IMR-90 (cell line): ENCODE data around the gene UTP4. TPM values are rescaled to one million over a fixed set of nuclear protein-coding genes. Genes with fewer than 3 reads are reported as not detected.

Experiments used
- ATAC-seq: fragments of 200-7000 bp; cut with Tn5 transposase; 2 replicates; pipeline ENCODE4 v1.9.1; 2020; ENCODE audit warnings: low read depth, mild to moderate bottlenecking, moderate library complexity
- BruUV-seq: library from RNA; stranded (reverse); fragments of 400-500 nt; replicated peaks from 2 replicates; lab custom pipeline; 2021; lab: Mats Ljungman, UMichigan
- CTCF ChIA-PET: fragments of 300-600 bp; formaldehyde crosslinking; extraction: SDS; loops from one replicate; lab custom pipeline; 2021; ENCODE audit warnings: antibody characterized with exemption; lab: Yijun Ruan, JAX
- POLR2A ChIA-PET: fragments of 300-600 bp; sonication (Branson Sonifier 250); formaldehyde crosslinking; loops from one replicate; lab custom pipeline; 2022; ENCODE audit warnings: antibody characterized with exemption; ENCODE audit not compliant: unreplicated experiment; lab: Charles Lee
- DNase-seq: peaks from one replicate; pipeline ENCODE4 v3.0.0; 2013
- H2AFZ ChIP-seq: replicated peaks from 2 replicates; pipeline ENCODE3; 2013; ENCODE audit warnings: low read length, mild to moderate bottlenecking; ENCODE audit not compliant: poor library complexity
- H2AK5ac ChIP-seq: 2 replicates; pipeline ENCODE4 v1.6.1; 2013; ENCODE audit warnings: low read depth, low read length, inconsistent platforms
- H2AK9ac ChIP-seq: replicated peaks from 2 replicates; pipeline ENCODE3; 2013; ENCODE audit warnings: mild to moderate bottlenecking, low read depth, low read length, moderate library complexity; ENCODE audit not compliant: poor library complexity
- H2BK120ac ChIP-seq: 2 replicates; pipeline ENCODE4 v1.6.1; 2013; ENCODE audit warnings: low read depth, low read length, inconsistent platforms
- H2BK15ac ChIP-seq: 3 replicates; pipeline ENCODE4 v1.6.1; 2013; ENCODE audit warnings: low read depth, low read length, inconsistent platforms
- H2BK20ac ChIP-seq: 2 replicates; pipeline ENCODE4 v1.6.1; 2013; ENCODE audit warnings: low read depth, mild to moderate bottlenecking, inconsistent platforms, low read length, moderate library complexity
- H2BK5ac ChIP-seq: 2 replicates; pipeline ENCODE4 v1.6.1; 2013; ENCODE audit warnings: mild to moderate bottlenecking, low read depth, low read length, inconsistent platforms; ENCODE audit not compliant: poor library complexity, severe bottlenecking
- H3K14ac ChIP-seq: replicated peaks from 2 replicates; pipeline ENCODE4 v1.6.1; 2013; ENCODE audit warnings: low read depth, low read length, inconsistent platforms
- H3K18ac ChIP-seq: 2 replicates; pipeline ENCODE4 v1.6.1; 2013; ENCODE audit warnings: low read depth, low read length, control low read depth
- H3K23ac ChIP-seq: 2 replicates; pipeline ENCODE4 v1.6.1; 2013; ENCODE audit warnings: low read depth, low read length, inconsistent platforms
- H3K27ac ChIP-seq: 2 replicates; pipeline ENCODE4 v1.5.1; 2013; ENCODE audit warnings: mild to moderate bottlenecking, control low read depth, low read length; ENCODE audit not compliant: insufficient read depth
- H3K27me3 ChIP-seq: 2 replicates; pipeline ENCODE4 v1.6.1; 2013; ENCODE audit warnings: low read length; ENCODE audit not compliant: control insufficient read depth, insufficient read depth
- H3K36me3 ChIP-seq: 2 replicates; pipeline ENCODE4 v1.6.1; 2013; ENCODE audit warnings: low read length, mixed read lengths; ENCODE audit not compliant: control insufficient read depth, insufficient read depth
- H3K4ac ChIP-seq: 2 replicates; pipeline ENCODE4 v1.6.1; 2013; ENCODE audit warnings: low read depth, low read length, inconsistent platforms
- H3K4me1 ChIP-seq: 2 replicates; pipeline ENCODE4 v1.6.1; 2013; ENCODE audit warnings: low read length, mixed read lengths; ENCODE audit not compliant: control insufficient read depth, insufficient read depth
- H3K4me2 ChIP-seq: 2 replicates; pipeline ENCODE4 v1.6.1; 2013; ENCODE audit warnings: low read depth, mild to moderate bottlenecking, control low read depth, low read length, moderate library complexity
- H3K4me3 ChIP-seq: 2 replicates; pipeline ENCODE4 v1.5.1; 2013; ENCODE audit warnings: low read depth, mild to moderate bottlenecking, control low read depth, low read length, moderate library complexity; ENCODE audit not compliant: insufficient read depth
- H3K56ac ChIP-seq: 2 replicates; pipeline ENCODE4 v1.6.1; 2013; ENCODE audit warnings: low read length, inconsistent platforms; ENCODE audit not compliant: insufficient read depth; ENCODE audit errors: extremely low read depth
- H3K79me1 ChIP-seq, 2 experiments: 2 replicates each; pipeline ENCODE4 v1.6.1; 2013; ENCODE audit warnings: low read length in 2 of 2, inconsistent platforms in 1 of 2, low read depth in 1 of 2
- H3K9ac ChIP-seq: 2 replicates; pipeline ENCODE4 v1.6.1; 2013; ENCODE audit warnings: low read depth, low read length, control low read depth
- H3K9me1 ChIP-seq: 2 replicates; pipeline ENCODE4 v1.6.1; 2013; ENCODE audit warnings: low read length, inconsistent platforms; ENCODE audit not compliant: insufficient read depth
- H3K9me3 ChIP-seq: 2 replicates; pipeline ENCODE4 v1.6.1; 2013; ENCODE audit warnings: low read length; ENCODE audit not compliant: control insufficient read depth, insufficient read depth
- H4K20me1 ChIP-seq: 2 replicates; pipeline ENCODE4 v1.6.1; 2013; ENCODE audit warnings: low read length, inconsistent platforms; ENCODE audit not compliant: insufficient read depth
- H4K5ac ChIP-seq: 2 replicates; pipeline ENCODE4 v1.6.1; 2013; ENCODE audit warnings: mild to moderate bottlenecking, low read depth, low read length, control low read depth
- H4K8ac ChIP-seq, 2 experiments: 2 replicates each; pipeline ENCODE4 v1.6.1; 2013; ENCODE audit warnings: low read depth in 2 of 2, low read length in 2 of 2, control low read depth in 1 of 2, inconsistent platforms in 1 of 2
- H4K91ac ChIP-seq: 2 replicates; pipeline ENCODE4 v1.6.1; 2013; ENCODE audit warnings: low read depth, low read length, inconsistent platforms; ENCODE audit not compliant: insufficient read depth
- BHLHE40 ChIP-seq: fragments of 150-350 bp; IDR thresholded peaks from 2 replicates; pipeline ENCODE4 v1.6.1; 2016; ENCODE audit warnings: mild to moderate bottlenecking, low read depth, low read length
- CEBPB ChIP-seq: IDR thresholded peaks from 2 replicates; pipeline ENCODE4 v1.6.1; 2012; ENCODE audit warnings: low read depth, low read length, improper control_type of control experiment
- CHD1 ChIP-seq: IDR thresholded peaks from 2 replicates; pipeline ENCODE4 v1.6.1; 2012; ENCODE audit warnings: low read depth, low read length, improper control_type of control experiment
- CTCF ChIP-seq: conservative IDR thresholded peaks from 2 replicates; pipeline ENCODE4 v1.5.1; 2012; ENCODE audit warnings: mild to moderate bottlenecking, low read depth, low read length, improper control_type of control experiment
- FOS ChIP-seq: fragments of 150-350 bp; IDR thresholded peaks from 2 replicates; pipeline ENCODE4 v1.6.1; 2016; ENCODE audit warnings: low read depth, low read length
- MAFK ChIP-seq: IDR thresholded peaks from 2 replicates; pipeline ENCODE4 v1.6.1; 2012; ENCODE audit warnings: low read depth, low read length, improper control_type of control experiment
- MXI1 ChIP-seq: IDR thresholded peaks from 2 replicates; pipeline ENCODE4 v1.6.1; 2012; ENCODE audit warnings: low read depth, mild to moderate bottlenecking, low read length, moderate library complexity, borderline replicate concordance
- POLR2A ChIP-seq: IDR thresholded peaks from 2 replicates; pipeline ENCODE4 v1.6.1; 2012; ENCODE audit warnings: mild to moderate bottlenecking, low read depth, low read length
- RAD21 ChIP-seq: IDR thresholded peaks from 2 replicates; pipeline ENCODE4 v1.6.1; 2012; ENCODE audit warnings: low read length, improper control_type of control experiment
- RCOR1 ChIP-seq: IDR thresholded peaks from 2 replicates; pipeline ENCODE4 v1.6.1; 2012; ENCODE audit warnings: mild to moderate bottlenecking, low read length, improper control_type of control experiment; ENCODE audit not compliant: insufficient replicate concordance
- RFX5 ChIP-seq: IDR thresholded peaks from 2 replicates; pipeline ENCODE4 v1.8.0; 2012; ENCODE audit warnings: low read depth, mild to moderate bottlenecking, low read length, moderate library complexity
- SMC3 ChIP-seq: fragments of 150-350 bp; IDR thresholded peaks from 2 replicates; pipeline ENCODE4 v1.6.1; 2016; ENCODE audit warnings: low read depth, mild to moderate bottlenecking, antibody characterized with exemption, low read length, moderate library complexity
- WGBS, 2 experiments: methylation state at CpG; one replicate each; pipeline versions ENCODE4 v1.1.5 to v1.1.7; 2013; ENCODE audit warnings: missing lambda C conversion rate in 2 of 2; ENCODE audit not compliant: insufficient read length in 1 of 2; ENCODE audit errors: extremely low coverage in 2 of 2; 5-methylcytosine and 5-hydroxymethylcytosine counted together
- dilution Hi-C: fragments of 300-500 bp; cut with HindIII; formaldehyde crosslinking; loops from one replicate; pipeline ENCODE4 v1.14.3; 2018; ENCODE audit warnings: low sequenced_read_pairs; ENCODE audit not compliant: unreplicated experiment
- in situ Hi-C: fragments of 300-500 bp; cut with MboI; formaldehyde crosslinking; loops from 3 replicates; pipeline ENCODE4 v1.14.3; 2019; ENCODE audit warnings: low sequenced_read_pairs, inconsistent platforms, mixed read lengths
- intact Hi-C: fragments of 100-400 bp; cut with micrococcal nuclease; formaldehyde crosslinking; loops from 2 replicates; pipeline ENCODE4 v1.10.0; 2022
- polyA plus RNA-seq, 3 experiments: library from polyadenylated mRNA; depleted of rRNA; stranded (reverse); fragments of >200 nt; gene quantifications; 2 replicates each; pipeline ENCODE4 v1.2.3, GENCODE V29; 2012; ENCODE audit warnings: low replicate concordance in 1 of 3
- total RNA-seq: library from RNA; depleted of rRNA; stranded (reverse); fragments of >200 nt; gene quantifications from 2 replicates; pipeline ENCODE4 v1.2.3, GENCODE V29; 2012
- TF ChIP-seq, protein P1 (sequence below): fragments of 150-350 bp; IDR thresholded peaks from 2 replicates; pipeline ENCODE4 v1.6.1; 2017; ENCODE audit warnings: mild to moderate bottlenecking, antibody characterized with exemption, low read length, low read depth
- TF ChIP-seq, protein P2 (sequence below): fragments of 150-350 bp; IDR thresholded peaks from 2 replicates; pipeline ENCODE4 v1.6.1; 2016; ENCODE audit warnings: low read depth, mild to moderate bottlenecking, low read length, moderate library complexity, borderline replicate concordance

Gene UTP4
- total and polyA plus RNA-seq, 2 of the 4 experiments (the other 2 are of a cell fraction): 32.1 to 61.8 TPM

GRCh38 chr16:69110406-69110805 lies 22.0 kb upstream of the UTP4 start:
- H2AK5ac ChIP-seq: no peak overlapping the region
- ChIA-PET POLR2A (no interaction called here), CTCF (no interaction called here)
- no peak overlapping the region for H2BK120ac ChIP-seq
- DNase-seq (no peak), ATAC-seq (no peak)
- no peaks in the 10 kb centered on the region for H3K27me3 ChIP-seq
- no peak overlapping the region for H2BK15ac ChIP-seq
- in situ Hi-C loops (loop anchor here (10.0 kb wide), 2 partner anchors 136 to 406 kb away; no protein-coding TSS in a partner anchor), dilution Hi-C loops (no loop called here), intact Hi-C loops (no loop called here)
- H4K8ac ChIP-seq: no peak overlapping the region
- TF ChIP-seq, protein P1, sequence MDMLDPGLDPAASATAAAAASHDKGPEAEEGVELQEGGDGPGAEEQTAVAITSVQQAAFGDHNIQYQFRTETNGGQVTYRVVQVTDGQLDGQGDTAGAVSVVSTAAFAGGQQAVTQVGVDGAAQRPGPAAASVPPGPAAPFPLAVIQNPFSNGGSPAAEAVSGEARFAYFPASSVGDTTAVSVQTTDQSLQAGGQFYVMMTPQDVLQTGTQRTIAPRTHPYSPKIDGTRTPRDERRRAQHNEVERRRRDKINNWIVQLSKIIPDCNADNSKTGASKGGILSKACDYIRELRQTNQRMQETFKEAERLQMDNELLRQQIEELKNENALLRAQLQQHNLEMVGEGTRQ: no peak
- TF ChIP-seq SMC3 (no peak), FOS (no peak), CHD1 (no peak), RCOR1 (no peak), CTCF (no peak), RAD21 (no peak), POLR2A (no peak), RFX5 (no peak), MAFK (no peak), BHLHE40 (no peak), CEBPB (no peak), MXI1 (no peak)
- TF ChIP-seq, protein P2, sequence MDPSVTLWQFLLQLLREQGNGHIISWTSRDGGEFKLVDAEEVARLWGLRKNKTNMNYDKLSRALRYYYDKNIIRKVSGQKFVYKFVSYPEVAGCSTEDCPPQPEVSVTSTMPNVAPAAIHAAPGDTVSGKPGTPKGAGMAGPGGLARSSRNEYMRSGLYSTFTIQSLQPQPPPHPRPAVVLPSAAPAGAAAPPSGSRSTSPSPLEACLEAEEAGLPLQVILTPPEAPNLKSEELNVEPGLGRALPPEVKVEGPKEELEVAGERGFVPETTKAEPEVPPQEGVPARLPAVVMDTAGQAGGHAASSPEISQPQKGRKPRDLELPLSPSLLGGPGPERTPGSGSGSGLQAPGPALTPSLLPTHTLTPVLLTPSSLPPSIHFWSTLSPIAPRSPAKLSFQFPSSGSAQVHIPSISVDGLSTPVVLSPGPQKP: no peak
- peaks cover 32% of the 10 kb centered on the region for H4K20me1 ChIP-seq
- H3K9ac ChIP-seq: no peak overlapping the region
- no peak overlapping the region for H4K5ac ChIP-seq
- WGBS, 2 experiments: 100% methylated on average over 2 of the region's 7 CpGs; no CpG with 5 or more reads in 1 of the 2 experiments
- H3K4ac ChIP-seq: no peak overlapping the region
- H3K36me3 ChIP-seq: peaks cover 22% of the 10 kb centered on the region
- H2BK5ac ChIP-seq: no peak overlapping the region
- no peak overlapping the region for H3K4me3 ChIP-seq
- no peaks in the 10 kb centered on the region for H3K9me3 ChIP-seq
- H3K14ac ChIP-seq: no peak overlapping the region
- peaks cover 5% of the 10 kb centered on the region; the same call in 1 of the 2 replicates for H3K9me1 ChIP-seq
- H3K27ac ChIP-seq: no peak overlapping the region
- no peak overlapping the region for H3K56ac ChIP-seq
- H4K91ac ChIP-seq: no peak overlapping the region
- H3K18ac ChIP-seq: no peak overlapping the region
- no peak overlapping the region for H3K4me2 ChIP-seq
- no peak overlapping the region for H3K23ac ChIP-seq
- no peak overlapping the region for H2AFZ ChIP-seq
- peaks cover 2% of the 10 kb centered on the region; the same call in 1 of the 2 replicates for H3K4me1 ChIP-seq
- H2BK20ac ChIP-seq: no peak overlapping the region
- H3K79me1 ChIP-seq: peaks cover 0 to 30% of the 10 kb centered on the region in 2 experiments; a peak in 2 of 4 replicates
- BruUV-seq: no TSS peak
- H2AK9ac ChIP-seq: no peak overlapping the region
